Measurements from ENCODE around the gene ANKRD23.

The ANKRD23 gene

DNA sequence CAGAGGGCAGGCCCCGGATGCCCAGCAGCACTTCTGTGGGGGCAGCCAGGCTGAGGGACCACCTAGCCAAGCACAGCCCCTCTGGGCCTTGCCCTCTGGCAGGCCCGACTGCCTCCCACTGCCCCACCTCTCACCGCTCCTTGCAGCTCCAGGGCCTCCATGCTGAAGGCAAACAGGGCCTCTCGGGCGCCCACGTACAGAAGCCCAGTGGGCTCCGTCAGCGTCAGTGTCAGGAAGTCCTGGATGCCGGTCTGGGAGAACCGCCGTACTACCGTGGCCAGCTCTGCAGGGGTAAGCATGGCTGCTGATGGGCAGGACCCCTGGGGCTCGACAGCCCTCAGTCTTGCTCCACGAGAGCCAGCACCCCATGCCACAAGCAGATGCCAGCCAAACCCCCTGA, 22.3 kb upstream of the ANKRD23 start:
- Histone ChIP-seq H3K79me2 (ENCODE audit: insufficient read depth, low read length) (no peaks in the 10 kb centered on the region), H2AFZ (ENCODE audit: low read length) (no peak overlapping the region), H3K9ac (ENCODE audit: low read length) (no peak overlapping the region), H3K9me3 (ENCODE audit: low read length) (no peaks in the 10 kb centered on the region), H3K27ac (ENCODE audit: low read depth, low read length, poor library complexity, severe bottlenecking) (no peak overlapping the region), H3K27me3 (ENCODE audit: insufficient read depth, low read length) (0 out of 2 replicates have a peak, but pooled peaks cover 12% of the 10 kb centered on the region), H3K36me3 (ENCODE audit: insufficient read depth, low read length) (no peaks in the 10 kb centered on the region), H3K4me3 (ENCODE audit: low read depth, low read length, poor library complexity, severe bottlenecking) (no peak overlapping the region), H3K4me1 (ENCODE audit: insufficient read depth, low read length, severe bottlenecking) (peaks cover 25% of the 10 kb centered on the region), H4K20me1 (ENCODE audit: insufficient read depth, low read length) (no peaks in the 10 kb centered on the region), H3F3A (ENCODE audit: insufficient read depth, low read length) (no peaks in the 10 kb centered on the region), H3K9me2 (ENCODE audit: low read depth, low read length) (no peaks in the 10 kb centered on the region), H3K4me2 (ENCODE audit: low read length) (no peak overlapping the region)
- TF ChIP-seq CTCF (IDR thresholded peaks at IDR 0.05; ENCODE audit: low read length): no peak

GRCh38 chr2:96865654-96866053, 21.8 kb upstream of the ANKRD23 start:
- no peaks in the 10 kb centered on the region for H3K9me3 ChIP-seq (ENCODE audit: low read length)
- peaks cover 25% of the 10 kb centered on the region for H3K4me1 ChIP-seq (ENCODE audit: insufficient read depth, low read length, severe bottlenecking)
- H3K4me2 ChIP-seq (ENCODE audit: low read length): no peak overlapping the region
- TF ChIP-seq EZH2 (IDR thresholded peaks at IDR 0.05; ENCODE audit: borderline replicate concordance, low read length) (no peak), CTCF (IDR thresholded peaks at IDR 0.05; ENCODE audit: low read length) (no peak)
- no peak overlapping the region for H3K9ac ChIP-seq (ENCODE audit: low read length)
- H3K27ac ChIP-seq (ENCODE audit: low read depth, low read length, poor library complexity, severe bottlenecking): no peak overlapping the region
- no peaks in the 10 kb centered on the region for H3K79me2 ChIP-seq (ENCODE audit: insufficient read depth, low read length)
- H3K9me2 ChIP-seq (ENCODE audit: low read depth, low read length): no peaks in the 10 kb centered on the region
- no peaks in the 10 kb centered on the region for H4K20me1 ChIP-seq (ENCODE audit: insufficient read depth, low read length)
- no peak overlapping the region for H2AFZ ChIP-seq (ENCODE audit: low read length)
- H3K36me3 ChIP-seq (ENCODE audit: insufficient read depth, low read length): no peaks in the 10 kb centered on the region
- 0 out of 2 replicates have a peak, but pooled peaks cover 12% of the 10 kb centered on the region for H3K27me3 ChIP-seq (ENCODE audit: insufficient read depth, low read length)
- no peaks in the 10 kb centered on the region for H3F3A ChIP-seq (ENCODE audit: insufficient read depth, low read length)
- H3K4me3 ChIP-seq (ENCODE audit: low read depth, low read length, poor library complexity, severe bottlenecking): no peak overlapping the region

GRCh38 chr2:96864343-96865091, 20.7 kb upstream of the ANKRD23 start:
- Histone ChIP-seq H3K27ac (ENCODE audit: low read depth, low read length, poor library complexity, severe bottlenecking) (no peak overlapping the region), H4K20me1 (ENCODE audit: insufficient read depth, low read length) (no peaks in the 10 kb centered on the region), H3K9me3 (ENCODE audit: low read length) (no peaks in the 10 kb centered on the region), H3K4me1 (ENCODE audit: insufficient read depth, low read length, severe bottlenecking) (peaks cover 25% of the 10 kb centered on the region), H3F3A (ENCODE audit: insufficient read depth, low read length) (no peaks in the 10 kb centered on the region), H2AFZ (ENCODE audit: low read length) (no peak overlapping the region), H3K27me3 (ENCODE audit: insufficient read depth, low read length) (0 out of 2 replicates have a peak, but pooled peaks cover 12% of the 10 kb centered on the region), H3K9ac (ENCODE audit: low read length) (no peak overlapping the region), H3K4me3 (ENCODE audit: low read depth, low read length, poor library complexity, severe bottlenecking) (no peak overlapping the region), H3K9me2 (ENCODE audit: low read depth, low read length) (no peaks in the 10 kb centered on the region), H3K4me2 (ENCODE audit: low read length) (no peak overlapping the region), H3K79me2 (ENCODE audit: insufficient read depth, low read length) (no peaks in the 10 kb centered on the region), H3K36me3 (ENCODE audit: insufficient read depth, low read length) (no peaks in the 10 kb centered on the region)
- TF ChIP-seq CTCF (IDR thresholded peaks at IDR 0.05; ENCODE audit: low read length): no peak
- no peak for TF ChIP-seq EZH2 (IDR thresholded peaks at IDR 0.05; ENCODE audit: borderline replicate concordance, low read length)

Measured in OCI-LY1 (cell line).